ENCODE data around the gene HIPK2.

DNA sequence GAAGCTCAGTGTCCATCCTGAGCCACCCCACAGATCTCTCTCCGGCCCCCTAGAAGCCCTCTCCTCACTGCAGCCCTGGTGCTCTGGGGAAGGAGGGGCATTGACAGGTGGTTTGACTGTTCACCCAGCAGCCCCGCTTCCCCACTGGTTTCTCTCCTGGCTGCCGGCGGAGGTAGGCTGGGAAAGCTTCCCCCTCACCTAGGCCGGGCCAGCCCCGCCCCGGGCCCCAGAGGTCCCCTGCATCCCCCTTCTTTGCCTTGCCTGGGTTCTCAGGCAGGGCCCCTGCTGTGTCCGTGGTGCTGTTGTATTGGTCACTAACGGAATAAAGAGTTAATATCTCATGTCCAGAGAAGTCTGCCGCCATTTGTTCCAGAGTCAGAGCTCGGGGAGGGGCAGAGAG lies 233.2 kb downstream of the HIPK2 start:
- TF ChIP-seq, protein P1, sequence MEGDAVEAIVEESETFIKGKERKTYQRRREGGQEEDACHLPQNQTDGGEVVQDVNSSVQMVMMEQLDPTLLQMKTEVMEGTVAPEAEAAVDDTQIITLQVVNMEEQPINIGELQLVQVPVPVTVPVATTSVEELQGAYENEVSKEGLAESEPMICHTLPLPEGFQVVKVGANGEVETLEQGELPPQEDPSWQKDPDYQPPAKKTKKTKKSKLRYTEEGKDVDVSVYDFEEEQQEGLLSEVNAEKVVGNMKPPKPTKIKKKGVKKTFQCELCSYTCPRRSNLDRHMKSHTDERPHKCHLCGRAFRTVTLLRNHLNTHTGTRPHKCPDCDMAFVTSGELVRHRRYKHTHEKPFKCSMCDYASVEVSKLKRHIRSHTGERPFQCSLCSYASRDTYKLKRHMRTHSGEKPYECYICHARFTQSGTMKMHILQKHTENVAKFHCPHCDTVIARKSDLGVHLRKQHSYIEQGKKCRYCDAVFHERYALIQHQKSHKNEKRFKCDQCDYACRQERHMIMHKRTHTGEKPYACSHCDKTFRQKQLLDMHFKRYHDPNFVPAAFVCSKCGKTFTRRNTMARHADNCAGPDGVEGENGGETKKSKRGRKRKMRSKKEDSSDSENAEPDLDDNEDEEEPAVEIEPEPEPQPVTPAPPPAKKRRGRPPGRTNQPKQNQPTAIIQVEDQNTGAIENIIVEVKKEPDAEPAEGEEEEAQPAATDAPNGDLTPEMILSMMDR (IDR thresholded peaks at IDR 0.05) = no peak
- TF ChIP-seq POLR2A (IDR thresholded peaks at IDR 0.05) (no peak), POLR2AphosphoS5 (IDR thresholded peaks at IDR 0.05) (no peak)
